ENCODE measurements around the gene LMBR1L.

DNA sequence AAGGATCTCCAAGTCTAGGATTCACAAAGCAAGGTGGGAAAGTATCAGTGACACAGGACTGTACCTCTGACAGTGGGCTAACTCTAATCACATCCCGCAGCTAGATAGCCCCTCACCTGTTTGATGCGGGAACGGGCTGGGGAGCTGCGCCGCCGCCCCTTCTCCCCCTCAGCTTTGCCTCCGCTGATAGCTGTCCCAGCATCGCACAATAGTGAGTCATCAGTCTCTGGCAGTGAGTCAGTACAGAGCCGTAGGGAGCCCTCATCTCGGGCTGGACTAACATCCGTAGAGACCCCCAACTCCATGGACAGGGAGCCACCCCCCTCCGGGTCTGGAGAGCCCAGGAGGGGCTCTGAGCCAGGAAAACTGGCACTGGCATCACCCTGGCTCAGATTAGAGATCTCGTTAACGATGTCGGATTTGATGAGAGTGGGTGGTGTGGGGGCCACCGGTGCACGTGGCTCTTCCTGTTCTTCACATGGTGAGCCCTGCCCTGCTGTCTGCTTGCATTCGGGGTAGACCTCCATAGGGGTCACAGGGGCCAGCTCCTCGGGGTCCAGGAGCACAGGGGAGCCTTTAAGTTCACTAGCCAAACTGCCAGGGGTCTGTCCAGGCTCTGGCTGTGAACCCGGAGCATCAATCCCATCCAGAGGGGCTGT, 61.0 kb downstream of the LMBR1L start:
- TF ChIP-seq, protein P1, sequence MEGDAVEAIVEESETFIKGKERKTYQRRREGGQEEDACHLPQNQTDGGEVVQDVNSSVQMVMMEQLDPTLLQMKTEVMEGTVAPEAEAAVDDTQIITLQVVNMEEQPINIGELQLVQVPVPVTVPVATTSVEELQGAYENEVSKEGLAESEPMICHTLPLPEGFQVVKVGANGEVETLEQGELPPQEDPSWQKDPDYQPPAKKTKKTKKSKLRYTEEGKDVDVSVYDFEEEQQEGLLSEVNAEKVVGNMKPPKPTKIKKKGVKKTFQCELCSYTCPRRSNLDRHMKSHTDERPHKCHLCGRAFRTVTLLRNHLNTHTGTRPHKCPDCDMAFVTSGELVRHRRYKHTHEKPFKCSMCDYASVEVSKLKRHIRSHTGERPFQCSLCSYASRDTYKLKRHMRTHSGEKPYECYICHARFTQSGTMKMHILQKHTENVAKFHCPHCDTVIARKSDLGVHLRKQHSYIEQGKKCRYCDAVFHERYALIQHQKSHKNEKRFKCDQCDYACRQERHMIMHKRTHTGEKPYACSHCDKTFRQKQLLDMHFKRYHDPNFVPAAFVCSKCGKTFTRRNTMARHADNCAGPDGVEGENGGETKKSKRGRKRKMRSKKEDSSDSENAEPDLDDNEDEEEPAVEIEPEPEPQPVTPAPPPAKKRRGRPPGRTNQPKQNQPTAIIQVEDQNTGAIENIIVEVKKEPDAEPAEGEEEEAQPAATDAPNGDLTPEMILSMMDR (conservative IDR thresholded peaks at IDR 0.05; ENCODE audit: low read length), result no peak
- TF ChIP-seq EZH2phosphoT487 (IDR thresholded peaks at IDR 0.05; ENCODE audit: borderline replicate concordance), result no peak

Measured in Loucy (cell line).